ENCODE data around the gene HMCN2.

Gene HMCN2

GRCh38 chr9:130454096-130454811, 188.7 kb downstream of the HMCN2 start:
- DNase-seq: no peak

GRCh38 chr9:130454812-130455325, 189.3 kb downstream of the HMCN2 start:
- DNase-seq: no peak

GRCh38 chr9:130458027-130458803, 192.7 kb downstream of the HMCN2 start:
- no peak for DNase-seq

GRCh38 chr9:130458804-130459067, 193.2 kb downstream of the HMCN2 start:
- no peak for DNase-seq

GRCh38 chr9:130459151-130459550, 193.6 kb downstream of the HMCN2 start:
- no peak for DNase-seq

- DNase-seq: no peak
Measured at GRCh38 chr9:130459941-130460669, 194.5 kb downstream of the HMCN2 start.

GRCh38 chr9:130461218-130461630, 195.7 kb downstream of the HMCN2 start:
- DNase-seq: peak; percentile 62 to 81 (median 78)

GRCh38 chr9:130461731-130462130, 196.2 kb downstream of the HMCN2 start:
- no peak for DNase-seq

- no peak for DNase-seq
Measured at GRCh38 chr9:130462685-130463540, 197.4 kb downstream of the HMCN2 start.

- no peak for DNase-seq
Measured at GRCh38 chr9:130463763-130464745, 198.5 kb downstream of the HMCN2 start.

GRCh38 chr9:130465383-130466096, 200.0 kb downstream of the HMCN2 start:
- DNase-seq: no peak

- DNase-seq: no peak
Measured at GRCh38 chr9:130466537-130467217, 201.1 kb downstream of the HMCN2 start.

GRCh38 chr9:130467316-130467715, 201.8 kb downstream of the HMCN2 start:
- no peak for DNase-seq

GRCh38 chr9:130468566-130468965, 203.0 kb downstream of the HMCN2 start:
- no peak for DNase-seq

GRCh38 chr9:130470269-130470668, 204.7 kb downstream of the HMCN2 start:
- DNase-seq: no peak

- no peak for DNase-seq
Measured at GRCh38 chr9:130470950-130471349, 205.4 kb downstream of the HMCN2 start.

GRCh38 chr9:130471411-130472183, 206.0 kb downstream of the HMCN2 start:
- DNase-seq: no peak

GRCh38 chr9:130472184-130472705, 206.7 kb downstream of the HMCN2 start:
- DNase-seq: no peak

GRCh38 chr9:130473009-130473408, 207.4 kb downstream of the HMCN2 start:
- DNase-seq: no peak
